MV-4-11 (cell line): Measurements from ENCODE around the gene SCAPER.
"Not testable (repeated sequence)": the region's sequence is repeated elsewhere in the genome, so short reads cannot be mapped to it uniquely, and the experiment has no call there.

ENCODE experiments used
- DNase-seq: peaks from one replicate; lab custom pipeline; 2025; lab: John Stamatoyannopoulos, UW

SCAPER gene

DNA sequence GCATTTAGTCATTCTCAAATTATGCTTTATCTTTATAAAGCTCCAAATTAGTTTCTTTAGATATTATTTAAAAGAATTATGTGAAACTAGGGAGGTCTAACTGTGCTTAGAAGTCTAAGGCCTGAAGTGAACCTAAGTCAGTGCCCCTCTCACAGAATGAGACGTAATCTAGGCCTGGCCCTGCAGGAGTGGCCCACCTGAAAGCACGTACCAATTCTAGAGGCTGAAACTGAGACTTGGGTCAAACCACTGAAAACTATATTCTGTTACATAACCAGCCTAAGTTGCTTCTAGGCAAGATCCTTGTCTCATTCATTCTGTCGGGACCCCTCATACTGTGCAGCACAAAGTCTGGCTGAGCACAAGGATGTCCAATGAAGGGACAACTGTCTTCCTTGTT, 424.9 kb downstream of the SCAPER start:
- DNase-seq = no peak

DNA sequence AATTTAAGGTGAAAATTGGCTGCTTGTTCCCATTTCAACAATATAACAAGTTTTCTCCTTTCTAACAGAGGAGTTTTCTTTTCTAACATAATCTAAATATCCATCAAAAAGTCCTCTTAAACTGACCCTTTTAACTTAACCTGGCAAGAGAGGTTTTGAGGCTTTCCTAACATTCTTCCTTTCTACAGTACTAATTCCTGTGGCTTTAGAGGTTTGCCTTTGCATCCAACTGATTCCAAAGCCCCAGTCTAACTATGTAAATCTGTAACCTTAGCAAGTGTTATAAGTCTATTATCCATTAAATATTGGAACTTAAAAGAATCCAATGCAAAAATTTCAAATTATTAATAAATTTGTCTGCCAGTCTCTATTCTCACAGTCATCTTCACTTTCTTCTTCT, 434.4 kb downstream of the SCAPER start:
- DNase-seq = no peak

DNA sequence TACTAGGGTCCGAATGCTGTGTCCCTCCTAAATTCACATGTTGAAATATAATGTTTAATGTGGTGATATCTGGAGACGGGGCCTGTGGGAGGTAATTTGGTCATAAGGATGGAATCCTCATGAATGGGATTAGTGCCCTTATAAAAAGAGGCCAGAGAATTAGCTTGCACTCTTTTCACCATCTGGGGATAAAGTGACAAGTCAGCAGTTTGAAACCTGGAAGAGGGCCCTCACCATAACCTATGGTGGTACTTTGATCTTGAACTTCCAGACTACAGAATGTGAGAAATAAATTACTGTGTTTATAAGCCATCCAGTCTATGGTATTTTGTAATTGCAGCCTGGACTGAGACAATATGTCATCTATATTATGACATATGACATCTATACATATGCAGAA, 436.4 kb downstream of the SCAPER start:
- DNase-seq = no peak

DNA sequence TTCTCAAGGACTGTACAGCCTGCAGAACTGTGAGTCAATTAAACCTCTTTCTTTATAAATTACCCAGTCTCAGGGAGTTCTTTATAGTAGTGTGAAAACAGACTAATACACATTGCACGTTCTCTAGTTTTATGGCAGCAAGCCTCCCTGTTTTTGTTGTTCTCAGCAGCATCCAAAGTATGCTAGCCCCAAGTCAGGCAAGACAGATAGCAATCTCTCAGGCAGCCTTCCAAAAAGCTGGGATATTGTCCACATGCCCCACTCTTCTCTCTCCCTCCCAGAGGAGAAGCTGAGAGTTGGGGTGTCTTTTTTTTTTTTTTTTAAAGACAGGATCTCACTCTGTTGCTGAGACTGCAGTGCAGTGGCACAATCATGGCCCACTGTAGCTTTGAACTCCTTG, 438.0 kb downstream of the SCAPER start:
- no peak for DNase-seq

DNA sequence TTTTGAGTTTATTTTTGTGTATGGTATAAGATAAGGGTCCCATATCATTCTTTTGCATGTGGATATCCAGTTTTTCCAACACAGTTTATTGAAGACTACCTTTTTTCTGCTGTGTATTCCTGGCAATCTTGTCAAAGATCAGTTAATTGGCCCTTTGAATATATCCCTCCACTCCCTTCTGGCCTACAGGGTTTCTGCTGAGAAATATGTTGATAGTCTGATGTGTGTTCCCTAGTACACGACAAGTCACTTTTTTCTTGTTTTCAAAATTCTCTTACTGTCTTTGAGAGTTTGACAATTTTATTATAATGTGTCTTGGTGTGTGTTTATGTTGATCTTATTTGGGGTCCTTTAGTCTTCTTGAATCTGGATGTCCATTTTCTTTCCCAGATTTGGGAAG, 439.4 kb downstream of the SCAPER start:
- no peak for DNase-seq

DNA sequence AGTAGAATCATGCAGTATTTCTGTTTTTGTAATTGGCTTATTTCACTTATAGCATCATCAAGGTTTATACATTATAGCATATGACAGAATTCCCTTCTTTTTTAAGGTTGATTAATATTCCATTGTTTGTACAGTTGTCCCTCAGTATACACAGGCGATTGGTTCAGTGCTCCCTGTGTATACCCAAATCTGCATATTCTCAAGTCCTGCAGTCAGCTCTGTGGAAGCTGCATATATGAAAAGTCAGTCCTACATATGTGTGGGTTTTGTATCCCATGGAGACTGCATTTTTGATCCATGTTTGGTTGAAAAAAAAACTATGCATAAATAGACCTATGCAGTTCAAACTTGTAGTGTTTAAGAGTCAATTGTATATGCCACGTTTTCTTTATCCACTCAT, 440.9 kb downstream of the SCAPER start:
- DNase-seq = no peak

DNA sequence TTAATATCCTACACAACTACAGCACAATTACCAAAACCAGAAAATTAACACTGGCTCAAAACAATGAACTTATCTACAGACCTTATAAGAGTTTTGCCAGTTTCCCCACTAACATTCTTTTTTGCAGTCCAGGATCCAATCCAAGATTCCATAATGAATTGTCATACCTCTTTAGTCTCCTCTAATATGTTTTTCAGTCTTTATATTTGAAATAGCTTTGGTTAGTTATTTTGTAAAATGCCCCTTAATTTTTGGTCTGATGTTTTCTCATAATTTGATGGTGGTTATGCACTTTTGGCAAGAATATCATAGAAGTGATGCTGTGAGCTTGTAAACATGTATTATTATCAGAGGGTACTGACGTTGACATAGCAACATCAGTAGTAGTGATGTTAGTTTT, 444.3 kb downstream of the SCAPER start:
- DNase-seq = no peak

DNA sequence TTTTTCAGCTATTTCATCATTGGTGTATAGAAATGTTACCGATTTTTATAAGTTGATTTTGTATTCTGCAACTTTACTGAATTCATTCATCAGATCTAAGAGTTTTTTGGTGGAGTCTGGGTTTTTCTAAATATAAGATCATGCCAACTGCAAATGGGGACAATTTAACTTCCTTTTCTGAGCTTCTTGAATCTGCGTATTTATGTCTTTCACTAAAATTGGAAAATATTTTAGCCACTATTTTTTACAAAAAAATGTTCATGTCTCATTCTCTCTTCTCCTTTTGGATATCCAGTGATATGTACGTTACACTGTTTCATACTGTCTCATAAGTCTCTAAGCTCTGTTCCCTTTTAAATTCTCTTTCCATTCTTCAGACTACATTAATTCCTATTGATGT, 444.8 kb downstream of the SCAPER start:
- DNase-seq = no peak

DNA sequence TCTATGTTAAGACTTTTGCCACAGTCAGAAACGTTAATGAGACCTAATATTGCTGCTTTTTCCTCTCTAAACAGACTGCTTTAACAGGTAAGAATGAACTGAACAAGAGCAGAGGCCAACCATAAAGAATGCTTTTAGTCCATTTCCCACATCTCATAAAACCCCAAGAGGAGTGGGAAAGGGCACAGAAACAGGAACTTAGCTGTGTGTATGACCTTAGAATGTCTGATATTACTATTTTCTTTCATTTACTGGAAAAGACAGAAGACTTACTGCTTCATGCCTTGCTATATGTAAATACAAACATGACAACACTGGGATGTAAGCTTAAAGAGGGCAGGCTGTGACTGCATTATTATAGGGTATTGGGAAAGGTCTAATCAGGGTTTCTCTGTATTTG, 453.6 kb downstream of the SCAPER start:
- DNase-seq = peak; percentile 8

DNA sequence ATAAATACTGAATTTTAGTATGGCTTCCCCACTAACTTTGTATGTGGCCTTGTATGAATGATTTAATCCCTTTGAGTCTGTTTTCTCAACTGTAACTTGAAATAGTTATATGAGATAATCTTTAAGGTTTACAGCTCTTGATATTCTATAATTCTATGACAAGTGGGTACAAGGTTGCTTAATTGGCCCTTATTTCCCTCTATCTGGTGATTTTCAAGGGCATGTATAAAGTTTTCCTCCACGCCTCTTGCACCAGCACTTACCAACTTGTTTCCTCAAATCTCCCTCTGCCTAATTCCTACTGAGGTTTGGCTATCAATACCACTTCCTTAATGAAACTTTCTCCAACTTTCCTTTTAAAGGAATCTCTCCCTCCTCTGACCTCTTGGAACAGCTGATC, 455.7 kb downstream of the SCAPER start:
- peak; percentile 65 for DNase-seq

DNA sequence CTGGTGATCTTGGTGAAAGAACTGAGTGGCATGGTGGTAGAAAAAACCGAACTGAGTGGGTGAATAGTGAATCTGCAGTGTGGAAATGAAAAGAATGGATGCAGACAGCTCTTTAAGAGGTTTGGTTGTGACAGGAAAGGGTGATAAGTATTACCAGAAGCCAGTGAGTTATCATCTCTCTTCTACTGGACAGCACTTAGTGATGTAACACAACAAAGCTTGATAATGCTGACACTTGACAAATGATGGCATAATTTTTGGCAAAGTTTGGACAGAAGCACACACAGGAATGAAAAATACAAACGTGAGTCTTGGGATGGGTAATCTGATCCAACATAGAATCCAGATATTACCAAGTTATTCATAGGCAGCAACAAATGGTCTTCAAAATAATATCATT, 456.4 kb downstream of the SCAPER start:
- DNase-seq = no peak

DNA sequence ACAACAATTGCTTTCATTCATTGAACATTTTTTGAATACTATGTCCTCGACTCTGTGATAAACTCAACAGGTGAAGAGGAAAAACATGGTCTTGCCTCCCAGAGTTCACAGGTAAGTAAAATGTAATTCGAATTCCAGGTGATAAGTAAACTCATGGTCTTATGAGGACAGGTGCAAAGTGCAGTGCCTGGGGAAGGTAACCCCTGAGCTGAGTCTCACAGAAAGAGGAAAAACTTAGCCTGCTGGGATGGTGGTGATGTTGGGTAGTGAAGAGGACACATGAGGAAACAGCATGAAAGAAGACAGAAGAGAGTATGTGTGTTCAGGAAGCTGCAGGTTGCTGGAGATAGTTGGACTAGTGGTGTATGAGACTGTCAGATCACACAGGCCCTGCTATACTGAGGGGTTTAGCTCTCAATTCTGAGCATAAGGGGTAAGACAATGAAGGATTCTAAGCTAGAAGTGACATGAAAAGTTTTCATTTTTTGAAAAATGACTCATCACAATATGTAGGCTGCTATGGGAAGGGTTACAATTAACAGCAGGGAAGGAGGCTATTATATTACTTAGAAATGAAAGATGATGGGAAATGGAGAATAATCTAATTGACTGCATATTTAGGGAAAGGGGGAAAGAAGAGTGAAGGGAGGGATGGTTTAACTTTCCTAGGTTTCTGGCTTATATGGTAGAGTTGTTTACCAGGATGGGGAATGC, 457.3 kb downstream of the SCAPER start:
- no peak for DNase-seq

DNA sequence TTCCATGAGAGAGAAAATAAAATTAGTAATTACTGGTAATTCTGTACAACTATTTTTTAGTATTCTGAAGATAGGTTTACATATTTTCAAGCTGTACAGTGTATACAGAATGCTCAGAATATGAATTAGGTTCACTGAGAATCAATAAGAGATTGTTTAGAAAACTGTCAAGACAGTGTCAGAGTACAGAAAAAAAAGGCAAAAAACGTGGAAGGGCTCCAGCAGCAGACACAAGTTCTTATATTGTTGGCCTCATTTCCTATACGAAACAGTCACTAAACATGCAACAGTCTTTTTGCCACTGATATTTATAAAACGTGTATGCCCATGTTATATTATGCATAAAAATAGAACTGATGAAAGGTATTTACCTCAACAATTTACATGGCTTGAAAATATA, 464.7 kb downstream of the SCAPER start:
- DNase-seq = no peak

DNA sequence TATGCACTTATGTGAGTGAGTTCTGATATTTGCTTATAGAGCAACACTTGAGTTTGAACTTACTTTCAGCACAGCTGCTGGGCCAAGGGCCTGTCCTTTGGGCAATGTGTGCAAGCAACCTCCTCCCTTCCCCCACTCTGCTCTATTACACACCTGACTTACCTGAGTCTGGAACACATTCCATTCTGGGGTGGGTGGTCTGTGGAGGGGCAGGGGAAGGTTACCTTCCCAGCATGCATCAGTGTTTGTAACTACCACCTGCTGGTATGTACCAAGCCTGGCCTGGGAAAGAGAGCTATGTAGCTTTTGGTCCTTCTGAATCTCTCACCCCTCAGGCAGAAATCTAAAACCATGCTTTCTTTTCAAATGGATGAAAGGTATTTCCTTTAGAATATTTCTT, 465.6 kb downstream of the SCAPER start:
- DNase-seq = no peak

DNA sequence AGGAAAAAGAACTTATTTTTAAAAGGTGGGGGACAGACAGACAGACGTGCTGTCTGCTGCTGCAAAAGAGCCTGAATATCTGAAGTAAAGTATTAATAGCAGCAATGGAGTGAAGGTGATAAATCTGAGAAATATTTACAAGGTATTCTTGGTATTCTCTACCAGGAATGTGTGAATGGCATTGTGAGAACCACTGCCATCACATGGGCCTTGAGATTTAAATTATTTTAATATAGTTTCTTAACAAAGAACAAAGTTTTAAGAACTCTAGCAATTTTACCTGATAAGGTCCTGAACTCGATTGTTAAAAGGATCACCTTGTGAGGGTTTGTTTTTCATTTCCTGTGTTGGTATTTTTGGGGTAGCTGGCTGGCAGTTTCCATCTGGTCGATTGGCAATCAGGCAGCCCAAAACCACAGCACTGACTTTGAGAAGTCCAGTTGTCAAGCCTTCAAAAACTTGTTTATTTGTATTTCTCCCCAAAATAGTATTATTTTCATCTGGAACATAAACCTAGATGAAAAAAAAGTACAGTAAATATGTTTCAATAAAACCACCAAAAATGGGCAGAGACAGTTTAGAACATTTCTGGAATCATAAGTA, 471.2 kb downstream of the SCAPER start:
- no peak for DNase-seq

DNA sequence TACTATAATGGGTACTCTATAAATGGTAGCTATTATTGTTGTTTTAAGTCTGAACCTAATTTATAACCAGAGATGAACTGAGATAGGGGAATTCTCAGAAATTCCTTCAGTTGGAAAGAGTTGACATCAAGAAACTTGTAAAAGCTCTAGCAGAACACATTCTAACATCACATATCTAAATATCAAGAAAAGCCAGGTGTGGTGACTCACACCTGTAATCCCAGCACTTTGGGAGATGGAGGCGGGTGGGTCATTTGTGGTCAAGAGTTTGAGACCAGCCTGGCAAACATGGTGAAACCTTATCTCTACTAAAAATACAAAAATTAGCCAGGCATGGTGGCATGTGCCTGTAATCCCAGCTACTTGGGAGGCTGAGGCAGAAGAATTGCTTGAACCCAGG, 472.1 kb downstream of the SCAPER start:
- DNase-seq = not testable (repeated sequence)

DNA sequence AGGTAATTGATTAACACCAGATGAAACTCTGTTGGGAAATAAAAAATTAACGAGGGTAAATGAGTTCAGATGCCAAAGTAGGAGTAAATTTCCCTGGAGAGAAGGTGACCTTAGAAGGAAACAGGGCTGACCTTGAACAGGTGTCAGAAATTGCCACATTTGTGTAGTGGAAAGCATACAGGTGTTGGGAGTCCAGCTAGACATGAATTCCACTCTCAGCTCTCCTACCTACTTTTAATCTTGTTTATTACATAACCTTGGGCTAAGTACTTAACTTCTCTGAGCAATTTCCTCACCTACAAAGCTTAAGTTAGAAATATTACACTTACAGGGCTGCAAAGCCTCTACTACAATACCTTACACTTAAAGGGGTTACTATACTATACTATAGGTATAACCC, 472.5 kb downstream of the SCAPER start:
- DNase-seq = no peak

DNA sequence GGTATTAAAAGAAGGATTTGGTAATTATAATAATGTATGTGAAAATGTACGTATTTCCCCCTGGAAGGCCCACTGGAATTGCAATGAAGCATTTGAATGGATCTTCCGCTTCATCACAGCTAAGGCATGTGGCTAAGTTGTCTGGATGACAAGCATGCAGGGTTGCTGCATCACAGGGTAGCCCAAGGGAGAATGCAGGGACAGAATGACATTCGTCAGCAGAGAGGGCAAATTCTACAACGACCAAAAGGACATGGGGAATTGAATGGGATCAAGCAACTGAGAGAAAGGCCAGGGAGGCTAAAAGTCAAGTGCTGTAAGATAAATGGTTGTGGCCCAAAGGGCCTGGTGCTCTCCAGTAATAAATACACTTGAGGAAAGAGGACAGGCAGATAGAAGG, 473.2 kb downstream of the SCAPER start:
- no peak for DNase-seq

DNA sequence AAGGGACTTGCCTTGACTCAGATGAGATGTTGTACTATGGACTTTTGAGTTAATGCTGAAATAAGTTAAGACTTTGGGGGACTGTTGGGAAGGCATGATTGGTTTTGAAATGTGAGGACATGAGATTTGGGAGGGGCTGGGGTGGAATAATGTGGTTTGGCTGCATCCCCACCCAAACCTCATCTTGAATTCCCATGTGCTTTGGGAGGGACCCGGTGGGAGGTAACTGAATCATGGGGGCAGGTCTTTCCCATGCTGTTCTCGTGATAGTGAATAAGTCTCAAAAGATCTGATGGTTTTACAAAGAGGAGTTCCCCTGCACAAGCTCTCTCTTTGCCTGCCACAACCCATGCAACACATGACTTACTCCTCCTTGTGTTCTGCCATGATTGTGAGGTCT, 474.4 kb downstream of the SCAPER start:
- DNase-seq = not testable (repeated sequence)

DNA sequence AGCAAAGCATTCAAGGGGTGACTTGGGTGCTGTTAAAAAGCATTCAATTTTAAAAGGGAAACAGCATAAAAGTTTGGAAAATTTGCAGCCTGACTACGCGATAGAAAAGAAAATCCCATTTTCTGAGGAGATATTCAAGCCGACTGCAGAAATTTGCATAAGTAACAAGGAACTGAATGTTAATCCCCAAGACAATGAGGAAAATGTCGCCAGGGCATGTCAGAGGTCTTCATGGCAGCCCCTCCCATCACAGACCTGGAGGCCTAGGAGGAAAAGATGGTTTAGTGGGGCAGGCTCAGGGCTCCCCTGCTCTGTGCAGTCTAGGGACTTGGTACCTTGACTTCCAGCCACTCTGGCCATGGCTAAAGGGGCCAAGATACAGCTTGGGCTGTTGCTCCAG, 475.5 kb downstream of the SCAPER start:
- DNase-seq = no peak

DNA sequence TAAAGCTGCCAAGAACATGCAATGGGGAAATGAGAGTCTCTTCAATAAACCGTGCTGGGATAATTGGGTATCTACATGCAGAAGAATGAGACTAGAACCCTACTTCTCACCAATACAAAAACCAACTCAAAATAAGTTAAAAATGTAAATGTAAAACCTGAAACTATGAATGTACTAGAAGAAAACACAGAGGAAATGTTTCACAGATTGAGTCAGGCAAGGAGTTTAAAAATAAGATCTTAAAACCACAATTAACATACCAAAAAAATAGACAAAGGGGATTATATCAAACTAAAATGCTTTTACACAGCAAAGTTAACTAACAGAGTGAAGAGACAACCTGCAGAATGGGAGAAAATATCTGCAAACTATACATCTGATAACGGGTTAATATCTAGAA, 478.2 kb downstream of the SCAPER start:
- peak; percentile 6 for DNase-seq

DNA sequence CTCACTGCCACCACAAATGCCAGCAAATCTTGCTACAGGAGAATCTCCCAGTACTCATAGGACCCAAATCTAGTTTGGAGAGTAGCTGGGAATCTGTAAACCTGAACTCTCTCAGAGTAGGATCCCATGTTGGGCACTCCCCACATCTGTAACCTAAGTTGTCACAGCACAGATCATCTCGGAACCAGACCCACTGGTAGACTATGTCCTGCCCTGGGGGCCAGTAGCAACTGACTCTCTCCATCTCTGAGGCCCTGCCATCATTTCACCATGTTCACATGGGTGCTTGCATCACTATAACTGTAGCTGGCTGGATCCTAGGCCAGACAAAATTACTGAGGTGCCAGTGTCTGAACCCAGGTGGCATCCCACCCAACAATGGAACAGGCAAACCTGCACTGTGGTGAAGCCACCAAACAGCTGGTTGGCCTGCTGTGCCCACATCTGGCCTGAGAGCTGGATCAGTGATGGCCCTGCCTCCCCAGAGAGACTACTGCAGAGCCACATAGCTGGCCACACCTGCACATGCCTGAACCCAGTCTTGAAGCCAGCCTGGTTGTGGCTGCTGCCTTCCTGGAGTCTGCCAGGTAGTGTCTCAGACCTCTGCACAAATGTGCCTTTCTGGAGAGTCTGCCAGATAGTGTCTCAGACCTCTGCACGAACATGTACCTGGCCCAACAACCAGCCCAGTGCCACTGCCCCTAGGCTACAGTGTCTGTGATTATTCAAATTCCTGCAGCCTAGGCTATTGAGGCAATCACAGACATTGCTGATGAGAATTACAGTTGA, 486.6 kb downstream of the SCAPER start:
- no peak for DNase-seq

DNA sequence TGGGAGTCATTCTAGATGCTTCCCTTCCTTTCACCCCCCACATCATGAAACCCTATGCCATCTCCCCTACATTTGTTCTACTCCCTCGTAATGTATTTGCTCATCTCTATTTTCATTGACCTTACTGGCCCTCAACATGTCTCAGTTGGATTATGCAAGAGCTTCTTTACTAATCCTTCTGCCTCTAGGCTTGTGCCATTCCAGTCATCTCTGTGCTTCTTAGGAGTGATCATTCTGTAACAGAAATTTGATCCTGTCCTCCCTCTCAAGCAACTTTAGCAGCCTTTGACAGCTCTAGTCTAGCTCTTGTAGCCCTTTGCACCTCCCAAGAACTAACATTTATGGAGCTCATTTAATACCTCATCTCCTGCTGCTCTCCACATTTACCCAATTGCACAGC, 503.9 kb downstream of the SCAPER start:
- peak; percentile 51 for DNase-seq
